Measurements from ENCODE around the gene HOMEZ. TPM values are rescaled to one million over a fixed set of nuclear protein-coding genes. Genes with fewer than 3 reads are reported as not detected.
A peak's percentile ranks its signal among the peaks of the same experiment; 100 is the strongest.
"Not testable (repeated sequence)": the region's sequence is repeated elsewhere in the genome, so short reads cannot be mapped to it uniquely, and the experiment has no call there.

Gene HOMEZ
- total and polyA plus RNA-seq, 4 donors: 4.9 to 15.0 (median 12.8) TPM

GRCh38 chr14:23284654-23285529 is 1.0 kb downstream of the HOMEZ start:
- H3K27ac ChIP-seq (ENCODE audit: low read depth, low read length): peak overlapping the region; percentile 88

DNA sequence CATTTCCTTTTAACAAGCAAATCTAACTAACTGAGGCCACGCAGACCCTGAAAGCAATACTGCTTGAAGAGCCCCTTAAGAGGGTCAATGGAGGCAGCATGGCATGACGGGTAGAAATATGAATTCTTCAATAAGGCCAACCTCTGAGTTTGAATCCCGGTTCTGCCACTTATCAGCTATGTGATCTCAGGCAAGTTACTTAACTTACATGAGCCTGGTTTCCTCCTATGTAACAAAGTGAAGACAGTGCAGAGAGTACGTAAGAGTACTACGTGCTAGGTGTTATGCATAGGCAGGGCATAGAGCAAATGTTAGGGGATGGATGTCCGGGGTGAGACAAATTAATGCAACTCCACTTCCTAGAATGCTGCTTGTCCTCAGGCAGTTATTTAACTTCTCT is 4.7 kb downstream of the HOMEZ start:
- H3K27ac ChIP-seq (ENCODE audit: low read depth, low read length): no peak overlapping the region
- 94% methylated on average over 5 of the region's 6 CpGs for WGBS (ENCODE audit: insufficient coverage)

More at GRCh38 chr14:23284654-23285529, 1.0 kb downstream of the HOMEZ start:
- DNase-seq (ENCODE audit: low read depth in 4 of 6, low spot score in 6 of 6): no peak
- H3K27me3 ChIP-seq (ENCODE audit: control insufficient read depth, insufficient read depth, low read length): no peaks in the 10 kb centered on the region
- no peaks in the 10 kb centered on the region for H3K9me3 ChIP-seq (ENCODE audit: control insufficient read depth, insufficient read depth, low read length)
- H3K4me1 ChIP-seq (ENCODE audit: control insufficient read depth, insufficient read depth, low read length): peaks cover 15% of the 10 kb centered on the region
- no peaks in the 10 kb centered on the region for H3K36me3 ChIP-seq (ENCODE audit: control insufficient read depth, insufficient read depth, low read length)
- peak overlapping the region; percentile 93 for H3K4me3 ChIP-seq (ENCODE audit: low read depth, low read length)
- WGBS (ENCODE audit: insufficient coverage): 0% methylated on average over 1 of the region's 9 CpGs

GRCh38 chr14:23277928-23278327 is 8.0 kb downstream of the HOMEZ start:
- not testable (repeated sequence) for H3K27me3 ChIP-seq (ENCODE audit: control insufficient read depth, insufficient read depth, low read length); H3K9me3 ChIP-seq (ENCODE audit: control insufficient read depth, insufficient read depth, low read length); DNase-seq (ENCODE audit: low read depth in 4 of 6, low spot score in 6 of 6); H3K4me3 ChIP-seq (ENCODE audit: low read depth, low read length); H3K27ac ChIP-seq (ENCODE audit: low read depth, low read length); H3K4me1 ChIP-seq (ENCODE audit: control insufficient read depth, insufficient read depth, low read length)
- peaks cover 13% of the 10 kb centered on the region for H3K36me3 ChIP-seq (ENCODE audit: control insufficient read depth, insufficient read depth, low read length)
- WGBS (ENCODE audit: insufficient coverage): 89% methylated on average over 2 of the region's 6 CpGs

More for the DNA sequence above, 4.7 kb downstream of the HOMEZ start:
- Histone ChIP-seq H3K27me3 (ENCODE audit: control insufficient read depth, insufficient read depth, low read length) (no peaks in the 10 kb centered on the region), H3K4me1 (ENCODE audit: control insufficient read depth, insufficient read depth, low read length) (peaks cover 8% of the 10 kb centered on the region), H3K4me3 (ENCODE audit: low read depth, low read length) (no peak overlapping the region), H3K36me3 (ENCODE audit: control insufficient read depth, insufficient read depth, low read length) (peaks cover 6% of the 10 kb centered on the region), H3K9me3 (ENCODE audit: control insufficient read depth, insufficient read depth, low read length) (no peaks in the 10 kb centered on the region)
- no peak for DNase-seq (ENCODE audit: low read depth in 4 of 6, low spot score in 6 of 6)

DNA sequence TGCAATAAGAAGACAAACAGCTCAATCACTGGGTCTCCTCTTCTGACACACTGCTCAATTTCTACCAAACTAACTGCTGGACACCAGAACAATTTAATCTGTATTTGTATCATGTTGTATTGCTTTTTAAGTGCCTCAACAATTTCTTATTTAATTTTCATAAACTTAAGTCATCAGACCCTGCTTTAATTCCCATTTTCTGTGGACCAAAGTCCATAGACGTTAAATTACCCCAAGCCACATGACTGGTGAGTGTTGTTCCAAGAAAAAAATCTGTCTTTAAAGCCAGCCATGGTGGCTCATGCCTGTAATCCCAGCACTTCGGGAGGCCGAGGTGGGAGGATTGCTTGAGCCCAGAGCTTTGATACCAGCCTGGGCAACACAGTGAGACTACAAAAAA is 8.7 kb downstream of the HOMEZ start:
- Histone ChIP-seq H3K4me3 (ENCODE audit: low read depth, low read length) (no peak overlapping the region), H3K27ac (ENCODE audit: low read depth, low read length) (no peak overlapping the region)

GRCh38 chr14:23275412-23275811 is 10.5 kb downstream of the HOMEZ start:
- H3K4me1 ChIP-seq (ENCODE audit: control insufficient read depth, insufficient read depth, low read length): no peaks in the 10 kb centered on the region
- H3K27me3 ChIP-seq (ENCODE audit: control insufficient read depth, insufficient read depth, low read length): no peaks in the 10 kb centered on the region
- no peak overlapping the region for H3K27ac ChIP-seq (ENCODE audit: low read depth, low read length)
- no peaks in the 10 kb centered on the region for H3K9me3 ChIP-seq (ENCODE audit: control insufficient read depth, insufficient read depth, low read length)
- peaks cover 13% of the 10 kb centered on the region for H3K36me3 ChIP-seq (ENCODE audit: control insufficient read depth, insufficient read depth, low read length)
- whole genome bisulfite sequencing (ENCODE audit: insufficient coverage): 100% methylated on average over 1 of the region's 2 CpGs
- no peak for DNase-seq (ENCODE audit: low read depth in 4 of 6, low spot score in 6 of 6)
- H3K4me3 ChIP-seq (ENCODE audit: low read depth, low read length): no peak overlapping the region

More for the DNA sequence above, 8.7 kb downstream of the HOMEZ start:
- Histone ChIP-seq H3K9me3 (ENCODE audit: control insufficient read depth, insufficient read depth, low read length) (no peaks in the 10 kb centered on the region), H3K36me3 (ENCODE audit: control insufficient read depth, insufficient read depth, low read length) (peaks cover 13% of the 10 kb centered on the region), H3K4me1 (ENCODE audit: control insufficient read depth, insufficient read depth, low read length) (no peaks in the 10 kb centered on the region), H3K27me3 (ENCODE audit: control insufficient read depth, insufficient read depth, low read length) (no peaks in the 10 kb centered on the region)
- WGBS (ENCODE audit: insufficient coverage): 96% methylated on average over 3 of the region's 3 CpGs
- DNase-seq (ENCODE audit: low read depth in 4 of 6, low spot score in 6 of 6): no peak

GRCh38 chr14:23269193-23269592 is 16.7 kb downstream of the HOMEZ start:
- Histone ChIP-seq H3K9me3 (ENCODE audit: control insufficient read depth, insufficient read depth, low read length) (no peaks in the 10 kb centered on the region), H3K36me3 (ENCODE audit: control insufficient read depth, insufficient read depth, low read length) (no peaks in the 10 kb centered on the region), H3K27me3 (ENCODE audit: control insufficient read depth, insufficient read depth, low read length) (no peaks in the 10 kb centered on the region), H3K4me1 (ENCODE audit: control insufficient read depth, insufficient read depth, low read length) (no peaks in the 10 kb centered on the region), H3K27ac (ENCODE audit: low read depth, low read length) (no peak overlapping the region), H3K4me3 (ENCODE audit: low read depth, low read length) (no peak overlapping the region)
- 93% methylated on average over 5 of the region's 7 CpGs for WGBS (ENCODE audit: insufficient coverage)
- DNase-seq (ENCODE audit: low read depth in 4 of 6, low spot score in 6 of 6): no peak

DNA sequence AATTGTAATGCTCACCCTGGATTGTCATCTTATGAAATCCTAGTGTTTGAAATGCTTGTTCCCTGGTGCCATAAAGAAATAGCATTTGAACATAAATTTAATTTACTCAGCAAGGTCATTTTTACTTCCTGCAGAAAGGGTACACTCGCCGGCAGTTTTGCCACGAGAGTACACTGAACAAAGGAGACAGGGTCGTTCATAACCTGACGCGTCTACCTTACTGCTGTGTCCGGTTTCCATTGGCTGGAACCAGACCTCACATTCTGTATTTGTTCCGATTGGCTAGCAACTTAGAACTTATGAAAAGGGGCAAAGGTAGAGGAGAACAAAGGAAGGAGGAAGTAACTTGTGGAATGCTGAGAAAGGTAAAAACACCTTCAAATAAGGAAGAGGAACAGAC is 25.1 kb downstream of the HOMEZ start:
- H3K4me3 ChIP-seq (ENCODE audit: low read depth, low read length); DNase-seq (ENCODE audit: low read depth in 4 of 6, low spot score in 6 of 6); H3K9me3 ChIP-seq (ENCODE audit: control insufficient read depth, insufficient read depth, low read length); H3K36me3 ChIP-seq (ENCODE audit: control insufficient read depth, insufficient read depth, low read length); H3K27ac ChIP-seq (ENCODE audit: low read depth, low read length); H3K4me1 ChIP-seq (ENCODE audit: control insufficient read depth, insufficient read depth, low read length); H3K27me3 ChIP-seq (ENCODE audit: control insufficient read depth, insufficient read depth, low read length): not testable (repeated sequence)
- WGBS (ENCODE audit: insufficient coverage): 66% methylated on average over 7 of the region's 8 CpGs

- H3K4me3 ChIP-seq (ENCODE audit: low read depth, low read length): no peak overlapping the region
- DNase-seq (ENCODE audit: low read depth in 4 of 6, low spot score in 6 of 6): no peak
- H3K27me3 ChIP-seq (ENCODE audit: control insufficient read depth, insufficient read depth, low read length): no peaks in the 10 kb centered on the region
- no peaks in the 10 kb centered on the region for H3K4me1 ChIP-seq (ENCODE audit: control insufficient read depth, insufficient read depth, low read length)
- H3K36me3 ChIP-seq (ENCODE audit: control insufficient read depth, insufficient read depth, low read length): no peaks in the 10 kb centered on the region
- H3K27ac ChIP-seq (ENCODE audit: low read depth, low read length): no peak overlapping the region
- H3K9me3 ChIP-seq (ENCODE audit: control insufficient read depth, insufficient read depth, low read length): no peaks in the 10 kb centered on the region
These were observed 26.5 kb downstream of the HOMEZ start for GRCh38 chr14:23259426-23259825.

DNA sequence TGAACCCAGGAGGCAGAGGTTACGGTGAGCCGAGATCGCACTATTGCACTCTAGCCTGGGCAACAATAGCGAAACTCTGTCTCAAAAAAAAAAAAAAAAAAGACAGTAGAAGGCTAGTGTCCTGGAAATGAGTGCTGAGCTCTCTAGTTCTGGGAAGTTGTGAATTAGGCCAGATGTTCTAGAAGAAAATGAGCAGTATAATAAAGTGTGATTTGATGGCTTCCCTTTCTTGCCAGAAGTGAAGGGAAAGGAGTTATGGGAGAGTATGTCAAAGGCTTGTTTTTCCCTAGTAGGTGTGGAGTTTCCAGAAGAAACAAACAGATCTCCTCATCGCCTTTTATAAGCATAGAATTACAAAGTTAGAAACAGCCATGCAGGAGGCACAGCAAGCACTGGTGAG is 27.7 kb downstream of the HOMEZ start:
- H3K27me3 ChIP-seq (ENCODE audit: control insufficient read depth, insufficient read depth, low read length): no peaks in the 10 kb centered on the region
- no peak overlapping the region for H3K27ac ChIP-seq (ENCODE audit: low read depth, low read length)
- 92% methylated on average over 4 of the region's 5 CpGs for WGBS (ENCODE audit: insufficient coverage)

More for the DNA sequence above, 27.7 kb downstream of the HOMEZ start:
- DNase-seq (ENCODE audit: low read depth in 4 of 6, low spot score in 6 of 6): no peak
- no peak overlapping the region for H3K4me3 ChIP-seq (ENCODE audit: low read depth, low read length)
- no peaks in the 10 kb centered on the region for H3K4me1 ChIP-seq (ENCODE audit: control insufficient read depth, insufficient read depth, low read length)
- no peaks in the 10 kb centered on the region for H3K36me3 ChIP-seq (ENCODE audit: control insufficient read depth, insufficient read depth, low read length)
- H3K9me3 ChIP-seq (ENCODE audit: control insufficient read depth, insufficient read depth, low read length): no peaks in the 10 kb centered on the region
